ENCODE data around the gene RBBP8NL. TPM values are rescaled to one million over a fixed set of nuclear protein-coding genes. Genes with fewer than 3 reads are reported as not detected.

RBBP8NL gene
- total RNA-seq, 1 experiment from 2014 or later, result 0.28 TPM

DNA sequence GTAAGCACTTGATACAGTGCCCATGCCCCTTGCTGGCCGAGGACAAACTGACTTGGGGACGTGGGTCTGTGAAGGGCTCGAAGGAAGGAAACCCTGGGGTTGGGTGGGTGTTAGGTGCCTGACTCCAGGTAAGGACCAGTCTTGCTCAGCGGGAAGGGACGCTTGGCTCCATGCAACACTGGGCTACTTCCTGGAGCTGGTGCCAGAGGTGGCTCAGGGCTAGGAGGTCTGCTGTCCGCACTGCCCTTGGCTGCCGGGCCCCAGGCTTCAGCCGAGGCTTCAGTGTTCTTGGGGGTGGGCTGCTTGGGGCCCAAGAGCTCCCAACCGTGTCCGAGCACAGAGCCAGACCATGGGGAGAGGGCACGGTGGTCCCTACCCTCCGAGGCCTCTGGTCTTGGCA is 43.1 kb upstream of the RBBP8NL start:
- Histone ChIP-seq H4K91ac (ENCODE audit: insufficient read length, low read depth, low read length) (no peak overlapping the region), H3K79me1 (ENCODE audit: insufficient read depth, low read depth, low read length, poor library complexity, severe bottlenecking) (no peaks in the 10 kb centered on the region), H3K56ac (ENCODE audit: insufficient read length, low read depth, low read length) (no peak overlapping the region), H2BK12ac (ENCODE audit: insufficient read length, low read depth, low read length) (no peak overlapping the region), H2BK15ac (ENCODE audit: low read depth, low read length) (no peak overlapping the region), H2BK120ac (ENCODE audit: low read depth, low read length, poor library complexity, severe bottlenecking) (no peak overlapping the region), H3T11ph (ENCODE audit: low read length) (no peak overlapping the region), H3K9ac (ENCODE audit: extremely low read depth, insufficient read length, low read length) (no peak overlapping the region), H3K4ac (ENCODE audit: low read depth, low read length) (no peak overlapping the region), H2BK20ac (ENCODE audit: low read depth, low read length, poor library complexity, severe bottlenecking) (no peak overlapping the region), H2BK5ac (ENCODE audit: insufficient read length, low read length) (no peak overlapping the region), H2AFZ (ENCODE audit: low read length) (no peak overlapping the region), H4K8ac (replicated peaks; ENCODE audit: insufficient read length, low read depth, low read length) (no peak overlapping the region), H3K4me2 (ENCODE audit: insufficient read depth, insufficient read length, low read length) (no peak overlapping the region), H3K79me2 (ENCODE audit: insufficient read depth, low read length) (no peaks in the 10 kb centered on the region), H3K18ac (ENCODE audit: insufficient read length, low read depth, low read length) (no peak overlapping the region), H4K5ac (ENCODE audit: insufficient read length, low read depth, low read length) (no peak overlapping the region), H3K4me1 (ENCODE audit: insufficient read depth, low read length) (no peaks in the 10 kb centered on the region), H4K20me1 (ENCODE audit: control insufficient read depth, insufficient read depth, insufficient read length) (no peaks in the 10 kb centered on the region), H3K27me3 (ENCODE audit: insufficient read depth, low read length) (peaks cover 15% of the 10 kb centered on the region; the same call in 1 of the 2 replicates), H3K23ac (ENCODE audit: insufficient read length, low read depth, low read length) (no peak overlapping the region), H3K27ac (ENCODE audit: insufficient read length, low read depth, low read length) (no peak overlapping the region), H3K14ac (ENCODE audit: insufficient read depth, low read length) (no peak overlapping the region), H2AK5ac (ENCODE audit: insufficient read length, low read length) (no peak overlapping the region), H3K23me2 (ENCODE audit: insufficient read length, low read depth, low read length, poor library complexity, severe bottlenecking) (peaks cover 2% of the 10 kb centered on the region), H3K9me3 (ENCODE audit: control insufficient read depth, low read depth, low read length) (no peaks in the 10 kb centered on the region)
- DNase-seq, result no peak
- Mint-ChIP-seq H3K36me3 (ENCODE audit: insufficient read depth in 1 of 3, low read depth in 3 of 3) (no peaks in the 10 kb centered on the region; a peak in 1 of 7 replicates), H3K27ac (no peak overlapping the region), H3K4me1 (peaks cover 6 to 20% of the 10 kb centered on the region in 2 experiments; a peak in 3 of 4 replicates), H3K9me3 (no peaks in the 10 kb centered on the region), H3K27me3 (ENCODE audit: low read depth) (peaks cover 51% of the 10 kb centered on the region), H3K4me3 (no peak overlapping the region)
- no peak for TF ChIP-seq CTCF (conservative IDR thresholded peaks at IDR 0.05)
- no CpG with 5 or more reads among the region's 12 CpGs for WGBS (ENCODE audit: extremely low coverage, insufficient read length, low lambda C conversion rate)

Data from H9 (cell line).